ENCODE data around the gene MARCHF7. TPM values are rescaled to one million over a fixed set of nuclear protein-coding genes. Genes with fewer than 3 reads are reported as not detected.

The MARCHF7 gene
- total RNA-seq, 1 donor from 2014 or later = 105 TPM

DNA sequence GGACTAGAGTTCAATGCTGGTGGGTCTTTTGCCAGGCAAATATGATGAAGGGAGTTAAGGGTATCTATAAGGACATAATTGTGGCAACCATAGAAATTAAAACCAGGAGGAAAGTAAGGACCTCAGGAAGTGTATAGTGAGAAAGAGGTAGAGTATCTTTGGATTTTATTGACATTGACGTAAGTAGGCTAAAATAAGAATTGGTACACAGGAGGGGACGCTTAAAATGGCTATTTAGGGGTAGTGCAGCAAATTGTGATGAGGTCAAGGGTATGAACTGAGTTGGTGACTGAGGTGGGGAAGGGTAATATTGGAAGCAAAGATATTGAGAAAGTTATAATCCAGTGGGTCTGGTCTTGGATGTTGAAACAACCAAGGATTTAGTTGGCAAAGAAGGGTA, 42.7 kb downstream of the MARCHF7 start:
- peaks cover 61% of the 10 kb centered on the region for H3K36me3 ChIP-seq (ENCODE audit: insufficient read depth, low read length)
- FAIRE-seq = no peak

DNA sequence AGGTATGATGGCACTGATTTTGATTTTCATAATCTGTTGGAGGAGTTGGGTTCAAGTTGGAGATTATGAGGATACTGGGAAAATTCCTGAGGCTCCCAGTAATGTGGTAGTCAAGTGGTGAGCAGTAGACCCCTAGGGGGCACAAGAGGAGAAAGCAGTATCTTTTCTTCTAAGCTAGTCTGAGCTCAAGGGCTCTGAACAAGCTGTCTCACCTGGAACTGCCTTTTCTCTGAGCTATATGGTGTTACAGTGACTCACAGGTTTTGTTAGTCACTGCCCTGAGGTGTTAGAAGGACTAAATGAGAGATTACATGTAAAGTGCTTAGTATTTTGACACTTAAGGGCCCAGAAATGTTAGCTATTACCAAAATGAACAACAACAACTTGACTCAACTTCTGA, 43.5 kb downstream of the MARCHF7 start:
- Histone ChIP-seq H3K9ac (ENCODE audit: low read length) (no peak overlapping the region), H3K4me1 (ENCODE audit: insufficient read depth, low read length) (no peaks in the 10 kb centered on the region), H3K9me3 (ENCODE audit: insufficient read depth, low read depth, low read length) (no peaks in the 10 kb centered on the region), H4K20me1 (ENCODE audit: insufficient read depth, low read length) (peaks cover 92% of the 10 kb centered on the region), H3K36me3 (ENCODE audit: insufficient read depth, low read length) (peaks cover 67% of the 10 kb centered on the region), H3K79me2 (ENCODE audit: insufficient read depth, low read length) (peaks cover 90% of the 10 kb centered on the region), H3K4me3 (ENCODE audit: insufficient read depth, low read depth, low read length) (no peak overlapping the region), H3K27me3 (ENCODE audit: insufficient read depth, low read length) (no peaks in the 10 kb centered on the region), H3K27ac (ENCODE audit: low read depth, low read length) (peak overlapping the region; percentile 22), H3K4me2 (ENCODE audit: low read length) (no peak overlapping the region), H2AFZ (ENCODE audit: low read depth, low read length) (no peak overlapping the region)
- FAIRE-seq = no peak
- DNase-seq (ENCODE audit: low read depth) = peak; percentile 49
- TF ChIP-seq, protein P1, sequence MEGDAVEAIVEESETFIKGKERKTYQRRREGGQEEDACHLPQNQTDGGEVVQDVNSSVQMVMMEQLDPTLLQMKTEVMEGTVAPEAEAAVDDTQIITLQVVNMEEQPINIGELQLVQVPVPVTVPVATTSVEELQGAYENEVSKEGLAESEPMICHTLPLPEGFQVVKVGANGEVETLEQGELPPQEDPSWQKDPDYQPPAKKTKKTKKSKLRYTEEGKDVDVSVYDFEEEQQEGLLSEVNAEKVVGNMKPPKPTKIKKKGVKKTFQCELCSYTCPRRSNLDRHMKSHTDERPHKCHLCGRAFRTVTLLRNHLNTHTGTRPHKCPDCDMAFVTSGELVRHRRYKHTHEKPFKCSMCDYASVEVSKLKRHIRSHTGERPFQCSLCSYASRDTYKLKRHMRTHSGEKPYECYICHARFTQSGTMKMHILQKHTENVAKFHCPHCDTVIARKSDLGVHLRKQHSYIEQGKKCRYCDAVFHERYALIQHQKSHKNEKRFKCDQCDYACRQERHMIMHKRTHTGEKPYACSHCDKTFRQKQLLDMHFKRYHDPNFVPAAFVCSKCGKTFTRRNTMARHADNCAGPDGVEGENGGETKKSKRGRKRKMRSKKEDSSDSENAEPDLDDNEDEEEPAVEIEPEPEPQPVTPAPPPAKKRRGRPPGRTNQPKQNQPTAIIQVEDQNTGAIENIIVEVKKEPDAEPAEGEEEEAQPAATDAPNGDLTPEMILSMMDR (IDR thresholded peaks at IDR 0.05; ENCODE audit: insufficient read depth, low read depth, low read length) = peak; percentile 28
- TF ChIP-seq EZH2 (IDR thresholded peaks at IDR 0.05; ENCODE audit: insufficient read depth, low read length) = no peak
- Mint-ChIP-seq H3K4me3 (ENCODE audit: unreplicated experiment) (no peak overlapping the region), H3K9me3 (ENCODE audit: unreplicated experiment) (no peaks in the 10 kb centered on the region), H3K27ac (ENCODE audit: unreplicated experiment) (no peak overlapping the region), H3K27me3 (ENCODE audit: low read depth, unreplicated experiment) (no peaks in the 10 kb centered on the region), H3K36me3 (ENCODE audit: low read depth, unreplicated experiment) (peaks cover 14% of the 10 kb centered on the region), H3K4me1 (ENCODE audit: low read depth, unreplicated experiment) (no peaks in the 10 kb centered on the region)

More for the DNA sequence above, 42.7 kb downstream of the MARCHF7 start:
- H3K4me3 ChIP-seq (ENCODE audit: insufficient read depth, low read depth, low read length) = no peak overlapping the region
- H4K20me1 ChIP-seq (ENCODE audit: insufficient read depth, low read length) = peaks cover 87% of the 10 kb centered on the region
- Mint-ChIP-seq H3K27ac (ENCODE audit: unreplicated experiment) (no peak overlapping the region), H3K4me3 (ENCODE audit: unreplicated experiment) (no peak overlapping the region), H3K36me3 (ENCODE audit: low read depth, unreplicated experiment) (peaks cover 14% of the 10 kb centered on the region), H3K27me3 (ENCODE audit: low read depth, unreplicated experiment) (no peaks in the 10 kb centered on the region), H3K4me1 (ENCODE audit: low read depth, unreplicated experiment) (no peaks in the 10 kb centered on the region), H3K9me3 (ENCODE audit: unreplicated experiment) (no peaks in the 10 kb centered on the region)
- no peaks in the 10 kb centered on the region for H3K4me1 ChIP-seq (ENCODE audit: insufficient read depth, low read length)
- no peak overlapping the region for H3K4me2 ChIP-seq (ENCODE audit: low read length)
- TF ChIP-seq, protein P1 (IDR thresholded peaks at IDR 0.05; ENCODE audit: insufficient read depth, low read depth, low read length) = no peak
- no peak for TF ChIP-seq EZH2 (IDR thresholded peaks at IDR 0.05; ENCODE audit: insufficient read depth, low read length)
- H3K9me3 ChIP-seq (ENCODE audit: insufficient read depth, low read depth, low read length) = no peaks in the 10 kb centered on the region
- H3K9ac ChIP-seq (ENCODE audit: low read length) = no peak overlapping the region
- H3K79me2 ChIP-seq (ENCODE audit: insufficient read depth, low read length) = peaks cover 94% of the 10 kb centered on the region
- DNase-seq (ENCODE audit: low read depth) = no peak
- no peak overlapping the region for H2AFZ ChIP-seq (ENCODE audit: low read depth, low read length)
- no peaks in the 10 kb centered on the region for H3K27me3 ChIP-seq (ENCODE audit: insufficient read depth, low read length)
- H3K27ac ChIP-seq (ENCODE audit: low read depth, low read length) = no peak overlapping the region

DNA sequence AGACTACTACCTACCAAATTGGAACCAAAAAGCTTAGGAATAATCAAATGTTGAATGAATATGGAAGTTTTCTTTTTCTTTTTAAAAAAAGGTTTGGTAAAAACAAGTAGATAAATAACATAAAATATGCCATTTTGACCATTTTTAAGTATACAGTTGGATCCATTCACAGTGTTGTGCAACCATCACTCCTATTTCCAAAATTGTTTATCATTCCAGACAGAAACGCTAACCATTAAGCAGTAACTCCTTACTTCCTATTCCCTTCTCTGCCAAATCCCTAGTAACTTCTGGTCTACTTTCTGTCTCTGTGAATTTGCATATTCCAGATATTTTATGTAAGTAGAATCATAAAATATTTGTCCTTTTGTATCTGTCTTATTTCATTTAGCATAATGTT, 45.9 kb downstream of the MARCHF7 start:
- Histone ChIP-seq H3K27ac (ENCODE audit: low read depth, low read length) (no peak overlapping the region), H4K20me1 (ENCODE audit: insufficient read depth, low read length) (peaks cover 74% of the 10 kb centered on the region), H3K27me3 (ENCODE audit: insufficient read depth, low read length) (no peaks in the 10 kb centered on the region), H3K9me3 (ENCODE audit: insufficient read depth, low read depth, low read length) (no peaks in the 10 kb centered on the region), H3K4me3 (ENCODE audit: insufficient read depth, low read depth, low read length) (no peak overlapping the region), H3K79me2 (ENCODE audit: insufficient read depth, low read length) (peaks cover 84% of the 10 kb centered on the region), H3K4me1 (ENCODE audit: insufficient read depth, low read length) (no peaks in the 10 kb centered on the region), H3K4me2 (ENCODE audit: low read length) (no peak overlapping the region), H3K36me3 (ENCODE audit: insufficient read depth, low read length) (peaks cover 64% of the 10 kb centered on the region), H2AFZ (ENCODE audit: low read depth, low read length) (no peak overlapping the region), H3K9ac (ENCODE audit: low read length) (no peak overlapping the region)
- DNase-seq (ENCODE audit: low read depth) (no peak), FAIRE-seq (no peak)
- no peak for TF ChIP-seq EZH2 (IDR thresholded peaks at IDR 0.05; ENCODE audit: insufficient read depth, low read length)
- TF ChIP-seq, protein P1 (IDR thresholded peaks at IDR 0.05; ENCODE audit: insufficient read depth, low read depth, low read length) = no peak
- Mint-ChIP-seq H3K4me1 (ENCODE audit: low read depth, unreplicated experiment) (no peaks in the 10 kb centered on the region), H3K9me3 (ENCODE audit: unreplicated experiment) (no peaks in the 10 kb centered on the region), H3K36me3 (ENCODE audit: low read depth, unreplicated experiment) (peaks cover 12% of the 10 kb centered on the region), H3K27me3 (ENCODE audit: low read depth, unreplicated experiment) (no peaks in the 10 kb centered on the region), H3K27ac (ENCODE audit: unreplicated experiment) (no peak overlapping the region), H3K4me3 (ENCODE audit: unreplicated experiment) (no peak overlapping the region)

Measured in astrocyte (in vitro differentiated cells and primary cell).